Endodermal cell (in vitro differentiated cells): ENCODE data around the gene BTN1A1. TPM values are rescaled to one million over a fixed set of nuclear protein-coding genes. Genes with fewer than 3 reads are reported as not detected.
A peak's percentile ranks its signal among the peaks of the same experiment; 100 is the strongest.

Source experiments
- DNase-seq: peaks from one replicate; pipeline ENCODE4 v3.0.0-alpha.2; 2017
- H3K27ac ChIP-seq: 2 replicates; pipeline ENCODE4 v1.5.1; 2013; ENCODE audit warnings: mild to moderate bottlenecking, low read depth, low read length, moderate library complexity
- H3K27me3 ChIP-seq: 2 replicates; pipeline ENCODE4 v1.6.1; 2013; ENCODE audit warnings: mild to moderate bottlenecking, low read length, moderate library complexity; ENCODE audit not compliant: insufficient read depth, control insufficient read depth, poor library complexity, severe bottlenecking
- H3K36me3 ChIP-seq: 2 replicates; pipeline ENCODE4 v1.7.0; 2013; ENCODE audit warnings: mild to moderate bottlenecking, low read length, moderate library complexity; ENCODE audit not compliant: control insufficient read depth, insufficient read depth
- H3K4me1 ChIP-seq: one replicate; pipeline ENCODE4 v1.7.0; 2013; ENCODE audit warnings: low read length; ENCODE audit not compliant: control insufficient read depth, insufficient read depth
- H3K4me3 ChIP-seq: 2 replicates; pipeline ENCODE4 v1.5.1; 2013; ENCODE audit warnings: mild to moderate bottlenecking, low read length, moderate library complexity
- H3K9ac ChIP-seq: 2 replicates; pipeline ENCODE4 v1.6.1; 2013; ENCODE audit warnings: mild to moderate bottlenecking, low read length, moderate library complexity; ENCODE audit not compliant: poor library complexity, severe bottlenecking; ENCODE audit errors: extremely low read depth
- H3K9me3 ChIP-seq: 2 replicates; pipeline ENCODE4 v1.6.1; 2013; ENCODE audit warnings: mild to moderate bottlenecking, low read length, moderate library complexity; ENCODE audit not compliant: control insufficient read depth
- H3K27ac Mint-ChIP-seq: 2 replicates; pipeline ENCODE4 v1.8.0; 2020; ENCODE audit warnings: mixed read lengths
- H3K27me3 Mint-ChIP-seq: 2 replicates; pipeline ENCODE4 v1.8.0; 2021; ENCODE audit warnings: mild to moderate bottlenecking, mixed read lengths; ENCODE audit not compliant: insufficient read depth
- H3K36me3 Mint-ChIP-seq: 2 replicates; pipeline ENCODE4 v1.8.0; 2020; ENCODE audit warnings: low read depth, mixed read lengths
- H3K4me1 Mint-ChIP-seq: 2 replicates; pipeline ENCODE4 v1.8.0; 2020; ENCODE audit warnings: mixed read lengths
- H3K4me3 Mint-ChIP-seq: 2 replicates; pipeline ENCODE4 v1.8.0; 2020; ENCODE audit warnings: mild to moderate bottlenecking, moderate library complexity, mixed read lengths
- H3K9me3 Mint-ChIP-seq: 2 replicates; pipeline ENCODE4 v1.8.0; 2020; ENCODE audit warnings: mild to moderate bottlenecking, mixed read lengths
- WGBS, 2 experiments: methylation state at CpG; one replicate each; pipeline versions ENCODE4 v1.1.5 to v1.1.7; 2013; ENCODE audit warnings: missing lambda C conversion rate in 2 of 2, mixed read lengths in 1 of 2; ENCODE audit not compliant: insufficient coverage in 1 of 2, insufficient read length in 1 of 2; 5-methylcytosine and 5-hydroxymethylcytosine counted together
- total RNA-seq, 2 donors: library from RNA; stranded (reverse); fragmentation: NEBNext Ultra II Directional in 1 of 2; extraction: Animal tissue kit (Norgen Biotek cat#: 25700) in 1 of 2; gene quantifications; 2 replicates in 1 of 2; 3 replicates in 1 of 2; pipeline ENCODE4 v1.2.1, GENCODE V29; 2021
- TF ChIP-seq, protein P1 (sequence below): fragments of 200-600 bp; sonication (generic); conservative IDR thresholded peaks from 2 replicates; pipeline ENCODE4 v1.5.0; 2021; ENCODE audit warnings: antibody characterized with exemption, mild to moderate bottlenecking

Gene BTN1A1
- total RNA-seq, 2 donors from 2014 or later = 0.11 TPM; not detected in 1

DNA sequence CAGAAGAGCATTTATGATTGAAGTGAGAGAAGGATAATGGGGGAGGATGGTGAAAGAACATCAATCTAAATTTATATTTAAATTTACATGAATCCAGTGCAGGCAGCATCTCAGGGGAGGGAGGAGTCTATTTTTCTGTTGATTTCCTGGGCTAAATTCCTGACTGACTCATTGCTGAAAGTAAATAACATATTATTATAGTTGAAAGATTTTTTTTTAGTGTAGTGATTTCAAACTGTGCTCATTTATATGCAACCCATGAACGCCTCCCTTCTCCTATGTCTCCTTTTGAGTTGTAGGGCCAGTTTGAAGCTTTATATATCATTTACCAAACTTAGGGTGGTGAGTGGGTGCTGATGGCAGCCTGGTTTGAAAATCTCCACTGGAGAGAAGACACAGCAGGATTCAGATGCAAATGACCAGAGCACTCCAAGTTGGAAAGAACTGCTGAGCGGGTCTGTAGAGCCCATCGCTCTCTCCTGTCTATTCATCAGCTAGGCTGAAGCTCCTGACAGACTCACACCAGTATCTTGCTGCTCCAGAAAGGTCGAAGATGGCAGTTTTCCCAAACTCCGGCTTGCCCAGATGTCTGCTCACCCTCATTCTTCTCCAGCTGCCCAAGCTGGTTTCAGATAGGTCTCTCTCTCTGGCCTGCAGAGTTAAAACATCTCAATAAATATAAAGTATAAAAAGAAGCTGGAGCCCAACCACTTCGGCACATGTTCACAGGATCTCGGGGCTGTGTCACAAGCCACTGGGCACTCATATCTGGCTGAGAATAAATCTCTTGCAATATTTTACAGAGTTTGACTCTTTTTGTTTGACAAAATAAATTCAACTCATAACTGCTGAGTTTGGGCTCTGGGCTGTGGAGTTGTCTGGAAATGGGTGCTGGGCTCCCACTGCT, 24.0 kb upstream of the BTN1A1 start:
- peak; percentile 64 for DNase-seq
- 72 to 90% methylated on average over 2 to 7 of the region's 7 CpGs for WGBS, 2 experiments

DNA sequence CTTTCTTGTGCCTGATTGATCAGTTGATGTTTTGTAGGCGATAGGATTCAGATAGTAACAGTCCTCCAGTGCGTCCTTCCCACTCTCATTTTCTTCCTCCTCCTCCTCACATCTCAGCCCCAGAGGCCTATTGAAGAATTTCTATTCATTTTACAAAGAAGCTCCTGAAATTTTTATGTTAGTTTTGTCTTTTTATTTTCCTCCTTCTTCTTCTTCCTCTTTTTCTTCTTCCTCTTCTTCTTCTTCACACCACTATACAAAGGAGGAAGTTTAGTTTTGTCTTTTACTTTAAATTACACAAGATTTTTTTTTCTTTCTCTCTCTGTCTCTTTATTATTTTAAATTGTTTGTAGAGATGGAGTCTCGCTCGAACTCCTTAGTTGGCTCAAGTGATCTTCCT, 23.2 kb upstream of the BTN1A1 start:
- Mint-ChIP-seq H3K4me1 (peaks cover 17% of the 10 kb centered on the region), H3K4me3 (no peak overlapping the region), H3K36me3 (peaks cover 7% of the 10 kb centered on the region), H3K27me3 (peaks cover 7% of the 10 kb centered on the region), H3K27ac (no peak overlapping the region), H3K9me3 (peaks cover 13% of the 10 kb centered on the region)
- WGBS, 2 experiments = 91 to 93% methylated on average over 3 of the region's 4 CpGs
- Histone ChIP-seq H3K9ac (no peak overlapping the region), H3K27me3 (no peaks in the 10 kb centered on the region), H3K27ac (no peak overlapping the region), H3K4me1 (no peaks in the 10 kb centered on the region), H3K9me3 (peaks cover 15% of the 10 kb centered on the region), H3K4me3 (no peak overlapping the region), H3K36me3 (no peaks in the 10 kb centered on the region)
- no peak for DNase-seq
- TF ChIP-seq, protein P1, sequence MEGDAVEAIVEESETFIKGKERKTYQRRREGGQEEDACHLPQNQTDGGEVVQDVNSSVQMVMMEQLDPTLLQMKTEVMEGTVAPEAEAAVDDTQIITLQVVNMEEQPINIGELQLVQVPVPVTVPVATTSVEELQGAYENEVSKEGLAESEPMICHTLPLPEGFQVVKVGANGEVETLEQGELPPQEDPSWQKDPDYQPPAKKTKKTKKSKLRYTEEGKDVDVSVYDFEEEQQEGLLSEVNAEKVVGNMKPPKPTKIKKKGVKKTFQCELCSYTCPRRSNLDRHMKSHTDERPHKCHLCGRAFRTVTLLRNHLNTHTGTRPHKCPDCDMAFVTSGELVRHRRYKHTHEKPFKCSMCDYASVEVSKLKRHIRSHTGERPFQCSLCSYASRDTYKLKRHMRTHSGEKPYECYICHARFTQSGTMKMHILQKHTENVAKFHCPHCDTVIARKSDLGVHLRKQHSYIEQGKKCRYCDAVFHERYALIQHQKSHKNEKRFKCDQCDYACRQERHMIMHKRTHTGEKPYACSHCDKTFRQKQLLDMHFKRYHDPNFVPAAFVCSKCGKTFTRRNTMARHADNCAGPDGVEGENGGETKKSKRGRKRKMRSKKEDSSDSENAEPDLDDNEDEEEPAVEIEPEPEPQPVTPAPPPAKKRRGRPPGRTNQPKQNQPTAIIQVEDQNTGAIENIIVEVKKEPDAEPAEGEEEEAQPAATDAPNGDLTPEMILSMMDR = no peak

More for the DNA sequence above, 24.0 kb upstream of the BTN1A1 start:
- H3K9ac ChIP-seq = no peak overlapping the region
- H3K36me3 ChIP-seq = no peaks in the 10 kb centered on the region
- H3K27ac ChIP-seq = no peak overlapping the region
- Mint-ChIP-seq H3K4me1 (peaks cover 17% of the 10 kb centered on the region), H3K27ac (peak overlapping the region; percentile 73), H3K36me3 (peaks cover 7% of the 10 kb centered on the region), H3K27me3 (peaks cover 5% of the 10 kb centered on the region), H3K4me3 (no peak overlapping the region), H3K9me3 (peaks cover 10% of the 10 kb centered on the region)
- TF ChIP-seq, protein P1 = no peak
- H3K27me3 ChIP-seq = no peaks in the 10 kb centered on the region
- H3K4me3 ChIP-seq = no peak overlapping the region
- H3K9me3 ChIP-seq = peaks cover 19% of the 10 kb centered on the region
- H3K4me1 ChIP-seq = no peaks in the 10 kb centered on the region

DNA sequence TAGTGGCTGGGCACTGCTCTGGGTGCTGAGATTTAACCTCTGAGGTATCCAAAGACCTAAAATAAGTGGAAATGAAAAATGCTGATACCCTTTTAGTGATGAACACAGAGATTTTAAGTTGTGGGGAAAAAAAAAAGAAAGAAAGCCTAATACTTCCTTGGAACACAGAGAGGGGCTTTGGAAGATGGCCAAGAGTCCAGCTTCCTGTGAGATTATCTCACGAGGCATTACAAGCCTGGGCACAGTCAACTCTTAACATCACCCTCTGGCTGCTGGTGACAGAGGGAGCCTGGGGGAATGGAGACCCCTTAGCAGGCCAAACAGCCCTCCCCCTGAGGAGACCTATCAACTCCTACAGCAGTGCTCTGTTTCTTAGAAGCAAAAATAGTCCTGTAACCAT, 22.7 kb upstream of the BTN1A1 start:
- Mint-ChIP-seq H3K36me3 (peaks cover 7% of the 10 kb centered on the region), H3K4me3 (no peak overlapping the region), H3K4me1 (peaks cover 17% of the 10 kb centered on the region), H3K9me3 (peaks cover 13% of the 10 kb centered on the region), H3K27ac (no peak overlapping the region), H3K27me3 (peaks cover 7% of the 10 kb centered on the region)
- Histone ChIP-seq H3K27me3 (no peaks in the 10 kb centered on the region), H3K36me3 (no peaks in the 10 kb centered on the region), H3K4me3 (no peak overlapping the region), H3K9ac (no peak overlapping the region), H3K27ac (no peak overlapping the region), H3K4me1 (no peaks in the 10 kb centered on the region), H3K9me3 (peaks cover 10% of the 10 kb centered on the region)
- TF ChIP-seq, protein P1 = no peak
- 95 to 100% methylated on average over 1 of the region's 1 CpG for WGBS, 2 experiments
- DNase-seq = no peak
